GM19455 (cell line): ENCODE results near the gene SGK1.
"Not testable (repeated sequence)": the region's sequence is repeated elsewhere in the genome, so short reads cannot be mapped to it uniquely, and the experiment has no call there.

Source experiments
- ATAC-seq: cut with Tn5 transposase; IDR thresholded peaks from one replicate; pipeline ENCODE4 v1.9.1; 2021; ENCODE audit not compliant: unreplicated experiment

SGK1 gene

GRCh38 chr6:134195164-134195906 is 122.6 kb downstream of the SGK1 start:
- ATAC-seq = no peak

- no peak for ATAC-seq
Measured at GRCh38 chr6:134193536-134194498, 124.1 kb downstream of the SGK1 start.

- ATAC-seq = not testable (repeated sequence)
Measured at GRCh38 chr6:134192609-134193008, 125.3 kb downstream of the SGK1 start.

- ATAC-seq = no peak
Measured at GRCh38 chr6:134190883-134191282, 127.0 kb downstream of the SGK1 start.

GRCh38 chr6:134187751-134188150 is 130.2 kb downstream of the SGK1 start:
- no peak for ATAC-seq

- ATAC-seq = no peak
Measured at GRCh38 chr6:134187154-134187553, 130.8 kb downstream of the SGK1 start.

- ATAC-seq = no peak
Measured at GRCh38 chr6:134186355-134186754, 131.6 kb downstream of the SGK1 start.

- no peak for ATAC-seq
Measured at GRCh38 chr6:134185277-134185676, 132.6 kb downstream of the SGK1 start.

- ATAC-seq = no peak
Measured at GRCh38 chr6:134183844-134184243, 134.1 kb downstream of the SGK1 start.

GRCh38 chr6:134182528-134182927 is 135.4 kb downstream of the SGK1 start:
- ATAC-seq = no peak

- not testable (repeated sequence) for ATAC-seq
Measured at GRCh38 chr6:134181726-134182125, 136.2 kb downstream of the SGK1 start.

GRCh38 chr6:134181251-134181650 is 136.7 kb downstream of the SGK1 start:
- not testable (repeated sequence) for ATAC-seq

GRCh38 chr6:134180540-134180939 is 137.4 kb downstream of the SGK1 start:
- not testable (repeated sequence) for ATAC-seq

GRCh38 chr6:134178161-134179044 is 139.5 kb downstream of the SGK1 start:
- ATAC-seq = no peak

GRCh38 chr6:134177753-134178160 is 140.2 kb downstream of the SGK1 start:
- no peak for ATAC-seq

- no peak for ATAC-seq
Measured at GRCh38 chr6:134177236-134177635, 140.7 kb downstream of the SGK1 start.

- no peak for ATAC-seq
Measured at GRCh38 chr6:134176264-134176975, 141.5 kb downstream of the SGK1 start.

- no peak for ATAC-seq
Measured at GRCh38 chr6:134175532-134176263, 142.2 kb downstream of the SGK1 start.

- peak; percentile 76 for ATAC-seq
Measured at GRCh38 chr6:134174672-134175531, 143.0 kb downstream of the SGK1 start.
